ENCODE results near the gene PTBP3. TPM values are rescaled to one million over a fixed set of nuclear protein-coding genes. Genes with fewer than 3 reads are reported as not detected.
A peak's percentile ranks its signal among the peaks of the same experiment; 100 is the strongest.

The PTBP3 gene
- total and polyA plus RNA-seq, 2 of the 4 experiments (the other 2 are of a cell fraction): 8.6 to 15.6 TPM

GRCh38 chr9:112380825-112381221 is 47.4 kb upstream of the PTBP3 start:
- H3K56ac ChIP-seq (ENCODE audit: extremely low read depth, insufficient read depth, low read length): peak overlapping the region; percentile 16; the same call in 1 of the 2 replicates
- H3K27ac ChIP-seq (ENCODE audit: insufficient read depth, low read length): no peak overlapping the region
- intact Hi-C loops (cut with micrococcal nuclease): loop anchor here (5.0 kb wide), 1 partner anchor 331 kb away; no protein-coding TSS in a partner anchor
- dilution Hi-C loops (cut with HindIII; ENCODE audit: low sequenced_read_pairs, unreplicated experiment): no loop called here
- 0 out of 2 replicates have a peak overlapping the region, but pooled peaks have one; percentile 62 for H3K23ac ChIP-seq (ENCODE audit: low read depth, low read length)
- H2AK5ac ChIP-seq (ENCODE audit: low read depth, low read length): no peak overlapping the region
- no peak overlapping the region for H3K18ac ChIP-seq (ENCODE audit: low read depth, low read length)
- H2BK120ac ChIP-seq (ENCODE audit: low read depth, low read length): peak overlapping the region; percentile 26; the same call in 1 of the 2 replicates
- no peaks in the 10 kb centered on the region for H4K20me1 ChIP-seq (ENCODE audit: insufficient read depth, low read length)
- peaks cover 5% of the 10 kb centered on the region for H3K9me1 ChIP-seq (ENCODE audit: insufficient read depth, low read length)
- H2BK15ac ChIP-seq (ENCODE audit: low read depth, low read length): no peak overlapping the region
- no peak overlapping the region for H2AFZ ChIP-seq (replicated peaks; ENCODE audit: low read length, poor library complexity)
- H4K91ac ChIP-seq (ENCODE audit: insufficient read depth, low read depth, low read length): no peak overlapping the region
- no peaks in the 10 kb centered on the region for H3K36me3 ChIP-seq (ENCODE audit: control insufficient read depth, insufficient read depth, low read length)
- H3K4me2 ChIP-seq (ENCODE audit: low read depth, low read length): peak overlapping the region; percentile 87
- peak overlapping the region; percentile 81; the same call in 1 of the 2 replicates for H3K9ac ChIP-seq (ENCODE audit: low read depth, low read length)
- H3K14ac ChIP-seq (replicated peaks; ENCODE audit: low read depth, low read length): no peak overlapping the region; the same call in 1 of the 2 replicates
- DNase-seq: peak; percentile 29
- no peak overlapping the region for H2AK9ac ChIP-seq (replicated peaks; ENCODE audit: low read depth, low read length, poor library complexity)
- no peaks in the 10 kb centered on the region for H3K9me3 ChIP-seq (ENCODE audit: control insufficient read depth, insufficient read depth, low read length)
- H4K8ac ChIP-seq (ENCODE audit: low read depth in 2 of 2, low read length in 2 of 2): peak overlapping the region; percentile 5 to 18; a peak in 2 of 4 replicates
- ChIA-PET CTCF (no interaction called here), POLR2A (ENCODE audit: unreplicated experiment) (no interaction called here)
- in situ Hi-C loops (cut with MboI; ENCODE audit: low sequenced_read_pairs): no loop called here
- H3K4me3 ChIP-seq (ENCODE audit: insufficient read depth, low read depth, low read length): peak overlapping the region; percentile 75
- H2BK5ac ChIP-seq (ENCODE audit: low read depth, low read length, poor library complexity, severe bottlenecking): peak overlapping the region; percentile 87
- TF ChIP-seq CHD1 (IDR thresholded peaks at IDR 0.05; ENCODE audit: low read depth, low read length) (no peak), SMC3 (IDR thresholded peaks at IDR 0.05; ENCODE audit: low read depth, low read length) (no peak), MAZ (IDR thresholded peaks at IDR 0.05; ENCODE audit: borderline replicate concordance, low read depth, low read length) (no peak), CEBPB (IDR thresholded peaks at IDR 0.05; ENCODE audit: low read depth, low read length) (no peak), RCOR1 (IDR thresholded peaks at IDR 0.05; ENCODE audit: insufficient replicate concordance, low read length) (no peak), RAD21 (IDR thresholded peaks at IDR 0.05; ENCODE audit: low read length) (no peak), MAFK (IDR thresholded peaks at IDR 0.05; ENCODE audit: low read depth, low read length) (no peak), NFE2L2 (IDR thresholded peaks at IDR 0.05; ENCODE audit: low read depth, low read length) (no peak), FOS (IDR thresholded peaks at IDR 0.05; ENCODE audit: low read depth, low read length) (no peak), RFX5 (IDR thresholded peaks at IDR 0.05; ENCODE audit: low read depth, low read length) (no peak)
- TF ChIP-seq, protein P1, sequence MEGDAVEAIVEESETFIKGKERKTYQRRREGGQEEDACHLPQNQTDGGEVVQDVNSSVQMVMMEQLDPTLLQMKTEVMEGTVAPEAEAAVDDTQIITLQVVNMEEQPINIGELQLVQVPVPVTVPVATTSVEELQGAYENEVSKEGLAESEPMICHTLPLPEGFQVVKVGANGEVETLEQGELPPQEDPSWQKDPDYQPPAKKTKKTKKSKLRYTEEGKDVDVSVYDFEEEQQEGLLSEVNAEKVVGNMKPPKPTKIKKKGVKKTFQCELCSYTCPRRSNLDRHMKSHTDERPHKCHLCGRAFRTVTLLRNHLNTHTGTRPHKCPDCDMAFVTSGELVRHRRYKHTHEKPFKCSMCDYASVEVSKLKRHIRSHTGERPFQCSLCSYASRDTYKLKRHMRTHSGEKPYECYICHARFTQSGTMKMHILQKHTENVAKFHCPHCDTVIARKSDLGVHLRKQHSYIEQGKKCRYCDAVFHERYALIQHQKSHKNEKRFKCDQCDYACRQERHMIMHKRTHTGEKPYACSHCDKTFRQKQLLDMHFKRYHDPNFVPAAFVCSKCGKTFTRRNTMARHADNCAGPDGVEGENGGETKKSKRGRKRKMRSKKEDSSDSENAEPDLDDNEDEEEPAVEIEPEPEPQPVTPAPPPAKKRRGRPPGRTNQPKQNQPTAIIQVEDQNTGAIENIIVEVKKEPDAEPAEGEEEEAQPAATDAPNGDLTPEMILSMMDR (conservative IDR thresholded peaks at IDR 0.05; ENCODE audit: low read depth, low read length): no peak
- TF ChIP-seq, protein P2, sequence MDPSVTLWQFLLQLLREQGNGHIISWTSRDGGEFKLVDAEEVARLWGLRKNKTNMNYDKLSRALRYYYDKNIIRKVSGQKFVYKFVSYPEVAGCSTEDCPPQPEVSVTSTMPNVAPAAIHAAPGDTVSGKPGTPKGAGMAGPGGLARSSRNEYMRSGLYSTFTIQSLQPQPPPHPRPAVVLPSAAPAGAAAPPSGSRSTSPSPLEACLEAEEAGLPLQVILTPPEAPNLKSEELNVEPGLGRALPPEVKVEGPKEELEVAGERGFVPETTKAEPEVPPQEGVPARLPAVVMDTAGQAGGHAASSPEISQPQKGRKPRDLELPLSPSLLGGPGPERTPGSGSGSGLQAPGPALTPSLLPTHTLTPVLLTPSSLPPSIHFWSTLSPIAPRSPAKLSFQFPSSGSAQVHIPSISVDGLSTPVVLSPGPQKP (IDR thresholded peaks at IDR 0.05; ENCODE audit: borderline replicate concordance, low read depth, low read length): no peak
- no peaks in the 10 kb centered on the region for H3K27me3 ChIP-seq (ENCODE audit: control insufficient read depth, insufficient read depth, low read length)
- peak overlapping the region; percentile 14 for H3K4ac ChIP-seq (ENCODE audit: low read depth, low read length)
- ATAC-seq (ENCODE audit: low read depth): no peak
- no CpG with 5 or more reads among the region's 7 CpGs for WGBS, 2 experiments (ENCODE audit: extremely low coverage in 2 of 2, insufficient read length in 1 of 2)
- no TSS peak for BruUV-seq (replicated peaks)
- no peak overlapping the region for H2BK20ac ChIP-seq (ENCODE audit: low read depth, low read length)
- H3K4me1 ChIP-seq (ENCODE audit: control insufficient read depth, insufficient read depth, low read length): peaks cover 3% of the 10 kb centered on the region; the same call in 1 of the 2 replicates
- no peak overlapping the region for H4K5ac ChIP-seq (ENCODE audit: low read depth, low read length)
- H3K79me1 ChIP-seq (ENCODE audit: low read depth in 1 of 2, low read length in 2 of 2): peaks cover 17 to 62% of the 10 kb centered on the region in 2 experiments

All from IMR-90 (cell line).